Activated naive CD8-positive, alpha-beta T cell treated with anti-CD3 and anti-CD28 coated beads, Interleukin-2, amount 10 ng/mL, durations not matched to agents 7 days and 5 days (primary cell): Measurements from ENCODE around the gene RCOR2. TPM values are rescaled to one million over a fixed set of nuclear protein-coding genes. Genes with fewer than 3 reads are reported as not detected.
A peak's percentile ranks its signal among the peaks of the same experiment; 100 is the strongest.
"Not testable (repeated sequence)": the region's sequence is repeated elsewhere in the genome, so short reads cannot be mapped to it uniquely, and the experiment has no call there.

Source experiments
- ATAC-seq: fragments of 150-1000 bp; cut with Tn5 transposase; one replicate; pipeline ENCODE4 v1.10.0; 2021; ENCODE audit warnings: low read depth, moderate library complexity
- POLR2A ChIA-PET: fragments of 350-600 bp; sonication (Branson Sonifier 250); formaldehyde crosslinking; loops from one replicate; lab custom pipeline; 2021; ENCODE audit warnings: antibody characterized with exemption; lab: Charles Lee
- DNase-seq: peaks from one replicate; pipeline ENCODE4 v3.0.0; 2021
- H3K27ac Mint-ChIP-seq: one replicate; pipeline ENCODE4 v1.8.0; 2022; ENCODE audit warnings: mild to moderate bottlenecking, mixed read lengths
- H3K27me3 Mint-ChIP-seq: one replicate; pipeline ENCODE4 v1.8.0; 2022; ENCODE audit warnings: mild to moderate bottlenecking, moderate library complexity, mixed read lengths
- H3K36me3 Mint-ChIP-seq: one replicate; pipeline ENCODE4 v1.8.0; 2021; ENCODE audit warnings: mild to moderate bottlenecking, mixed read lengths
- H3K4me1 Mint-ChIP-seq: one replicate; pipeline ENCODE4 v1.8.0; 2021; ENCODE audit warnings: mixed read lengths
- H3K4me3 Mint-ChIP-seq: one replicate; pipeline ENCODE4 v1.8.0; 2022; ENCODE audit warnings: mild to moderate bottlenecking, moderate library complexity, mixed read lengths
- H3K9me3 Mint-ChIP-seq: one replicate; pipeline ENCODE4 v1.8.0; 2021; ENCODE audit warnings: mixed read lengths
- total RNA-seq, 2 experiments: library from RNA; stranded (reverse); gene quantifications; one replicate each; pipeline ENCODE4 v1.2.3, GENCODE V29; 2021

The RCOR2 gene
- total RNA-seq, 2 experiments from 2014 or later, result 0.58 to 0.74 TPM

- H3K27ac Mint-ChIP-seq, result peak overlapping the region; percentile 79
- H3K36me3 Mint-ChIP-seq, result peaks cover 17% of the 10 kb centered on the region
- no peaks in the 10 kb centered on the region for H3K27me3 Mint-ChIP-seq
- DNase-seq (no peak), ATAC-seq (peak; percentile 65)
- no peaks in the 10 kb centered on the region for H3K9me3 Mint-ChIP-seq
- peak overlapping the region; percentile 69 for H3K4me3 Mint-ChIP-seq
- peaks cover 68% of the 10 kb centered on the region for H3K4me1 Mint-ChIP-seq
- POLR2A ChIA-PET, result interaction anchor here (0.7 to 1.8 kb wide), 5 partner anchors 9 to 321 kb away, joined by 3 to 5 read pairs (median 4); no protein-coding TSS in a partner anchor
These were observed 50.8 kb downstream of the RCOR2 start for GRCh38 chr11:63866211-63866610.

DNA sequence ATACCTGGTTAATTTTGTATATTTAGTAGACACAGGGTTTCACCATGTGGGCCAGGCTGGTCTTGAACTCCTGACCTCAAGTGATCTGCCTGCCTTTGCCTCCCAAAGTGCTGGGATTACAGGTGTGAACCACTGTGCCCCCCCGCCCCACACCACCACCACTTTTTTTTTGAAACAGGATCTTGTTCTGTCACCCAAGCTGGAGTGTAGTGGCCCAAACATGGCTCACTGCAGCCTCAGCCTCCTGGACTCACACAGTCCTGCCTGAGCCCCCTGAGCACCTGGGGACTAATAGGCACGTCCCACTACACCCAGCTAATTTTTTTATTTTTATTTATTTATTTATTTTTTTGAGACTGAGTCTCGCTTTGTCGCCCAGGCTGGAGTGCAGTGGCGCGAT is 53.3 kb downstream of the RCOR2 start:
- POLR2A ChIA-PET, result interaction anchor here (1.7 to 1.9 kb wide), 4 partner anchors 13 to 24 kb away, joined by 4 to 10 read pairs (median 6); partner anchors contain the start of gene MARK2

DNA sequence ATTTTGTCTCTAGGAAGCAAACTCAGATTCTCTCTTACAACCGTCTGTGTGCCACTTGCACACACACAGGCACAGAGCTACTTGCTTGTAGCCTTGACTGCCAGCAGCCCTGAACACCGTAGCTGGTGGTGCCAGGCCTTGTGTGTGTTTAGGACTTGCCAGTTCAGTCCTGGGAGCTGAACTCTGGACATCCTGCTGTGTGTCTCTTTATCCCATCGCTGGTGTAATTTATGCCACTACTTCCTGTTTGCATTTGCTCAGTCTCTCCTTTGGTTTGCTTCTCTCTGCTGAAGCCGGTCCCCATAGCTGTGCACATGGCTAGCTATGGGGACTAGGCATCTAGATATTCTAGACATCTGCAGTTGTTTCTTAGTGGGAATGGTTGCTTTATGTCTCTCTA is 54.0 kb downstream of the RCOR2 start:
- POLR2A ChIA-PET, result interaction anchor here (1.7 to 1.9 kb wide), 5 partner anchors 13 to 24 kb away, joined by 4 to 10 read pairs (median 6); partner anchors contain the start of gene MARK2
- Mint-ChIP-seq H3K4me1 (peaks cover 45% of the 10 kb centered on the region), H3K9me3 (no peaks in the 10 kb centered on the region), H3K27ac (peak overlapping the region; percentile 84), H3K4me3 (peak overlapping the region; percentile 2), H3K36me3 (peaks cover 15% of the 10 kb centered on the region), H3K27me3 (no peaks in the 10 kb centered on the region)
- DNase-seq, result no peak
- peak; percentile 75 for ATAC-seq

More for the DNA sequence above, 53.3 kb downstream of the RCOR2 start:
- not testable (repeated sequence) for H3K4me3 Mint-ChIP-seq, ATAC-seq, H3K9me3 Mint-ChIP-seq, H3K27me3 Mint-ChIP-seq, DNase-seq
- peak overlapping the region; percentile 42 for H3K27ac Mint-ChIP-seq
- H3K36me3 Mint-ChIP-seq, result peaks cover 19% of the 10 kb centered on the region
- H3K4me1 Mint-ChIP-seq, result peaks cover 51% of the 10 kb centered on the region

Other genes starting within 250 kb of the RCOR2 start
- gene ATL3, start 245.8 kb downstream of the RCOR2 start, total RNA-seq, result 10 to 100 TPM; 36.7 to 38.1 TPM
- 10 to 100 TPM; 50.8 to 51.1 TPM for gene RTN3, start 235.7 kb downstream of the RCOR2 start, total RNA-seq
- 1 to 10 TPM; 4.7 to 5.0 TPM for gene ZFTA, start 148.4 kb downstream of the RCOR2 start, total RNA-seq
- 10 to 100 TPM; 35.1 to 35.2 TPM for gene SPINDOC, start 103.7 kb downstream of the RCOR2 start, total RNA-seq
- gene MARK2, start 78.1 kb downstream of the RCOR2 start, total RNA-seq, result 10 to 100 TPM; 60.6 to 62.3 TPM
- gene NAA40, start 21.8 kb upstream of the RCOR2 start, total RNA-seq, result 10 to 100 TPM; 39.1 to 39.7 TPM
- 100 to 1,000 TPM; 379 to 420 TPM for gene COX8A, start 57.5 kb upstream of the RCOR2 start, total RNA-seq
- gene OTUB1, start 69.3 kb upstream of the RCOR2 start, total RNA-seq, result 10 to 100 TPM; 86.0 to 87.0 TPM
- gene FLRT1, start 118.8 kb upstream of the RCOR2 start, total RNA-seq, result not detected
- gene MACROD1, start 248.9 kb upstream of the RCOR2 start, total RNA-seq, result 10 to 100 TPM; 13.5 to 16.1 TPM